ENCODE results near the gene GARS1. TPM values are rescaled to one million over a fixed set of nuclear protein-coding genes. Genes with fewer than 3 reads are reported as not detected.
"Not testable (repeated sequence)": the region's sequence is repeated elsewhere in the genome, so short reads cannot be mapped to it uniquely, and the experiment has no call there.

GARS1 gene
- total RNA-seq, 3 donors from 2014 or later, result 366 to 488 (median 410) TPM

DNA sequence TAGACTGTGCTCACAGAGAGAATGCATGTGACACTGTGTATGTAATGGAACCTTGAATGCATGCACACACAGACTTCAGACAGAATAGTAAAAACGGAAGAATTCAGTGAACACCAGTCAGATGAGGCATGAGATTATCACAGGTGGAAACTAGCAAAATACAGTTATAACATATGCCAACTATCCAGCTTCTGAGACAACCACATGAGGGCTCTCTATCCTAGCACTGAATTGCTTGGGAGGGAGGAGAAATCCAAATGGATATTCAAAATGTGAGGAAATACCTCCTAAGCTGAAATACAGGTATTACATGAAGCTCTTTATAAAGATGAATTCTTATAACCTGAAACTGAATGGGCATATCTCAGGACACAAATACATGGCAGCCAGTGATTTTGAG is 30.6 kb downstream of the GARS1 start:
- peaks cover 4% of the 10 kb centered on the region for H3K4me1 Mint-ChIP-seq (ENCODE audit: low read depth)

DNA sequence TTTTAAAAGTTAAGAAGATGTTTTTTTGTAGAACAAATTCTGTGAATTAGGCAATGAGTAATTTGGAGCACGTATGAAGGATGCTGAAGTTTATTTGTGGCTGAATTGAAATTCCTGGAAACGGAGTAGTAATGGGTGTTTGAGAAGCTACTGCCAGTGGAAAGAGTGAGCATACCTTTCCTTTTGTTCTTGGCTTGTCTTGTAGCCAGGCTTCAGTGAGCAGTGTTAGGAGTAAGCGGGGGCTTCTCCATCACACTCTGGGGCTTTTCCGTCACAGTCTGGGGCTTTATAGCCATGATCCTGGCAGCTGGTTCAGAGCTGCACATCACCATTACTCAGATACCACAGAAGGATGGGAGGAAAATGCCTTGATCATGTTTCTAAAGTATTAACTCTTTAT is 32.3 kb downstream of the GARS1 start:
- no peaks in the 10 kb centered on the region for H3K27me3 Mint-ChIP-seq (ENCODE audit: low read depth)
- H3K4me1 Mint-ChIP-seq (ENCODE audit: low read depth), result peaks cover 4% of the 10 kb centered on the region
- H3K9me3 Mint-ChIP-seq, result no peaks in the 10 kb centered on the region
- no peak overlapping the region for H3K4me3 Mint-ChIP-seq
- H3K36me3 Mint-ChIP-seq (ENCODE audit: insufficient read depth), result peaks cover 55% of the 10 kb centered on the region
- ATAC-seq (peak; percentile 69 to 79), DNase-seq (no peak)

More for the DNA sequence above, 30.6 kb downstream of the GARS1 start:
- DNase-seq (no peak), ATAC-seq (no peak)
- no peaks in the 10 kb centered on the region for H3K27me3 Mint-ChIP-seq (ENCODE audit: low read depth)
- peaks cover 60% of the 10 kb centered on the region for H3K36me3 Mint-ChIP-seq (ENCODE audit: insufficient read depth)
- no peaks in the 10 kb centered on the region for H3K9me3 Mint-ChIP-seq
- H3K4me3 Mint-ChIP-seq, result no peak overlapping the region

GRCh38 chr7:30630986-30631385 is 36.3 kb downstream of the GARS1 start:
- Mint-ChIP-seq H3K4me3 (no peak overlapping the region), H3K4me1 (ENCODE audit: low read depth) (peaks cover 4% of the 10 kb centered on the region), H3K9me3 (no peaks in the 10 kb centered on the region), H3K36me3 (ENCODE audit: insufficient read depth) (peaks cover 64% of the 10 kb centered on the region), H3K27me3 (ENCODE audit: low read depth) (no peaks in the 10 kb centered on the region)
- DNase-seq (no peak), ATAC-seq (no peak)

DNA sequence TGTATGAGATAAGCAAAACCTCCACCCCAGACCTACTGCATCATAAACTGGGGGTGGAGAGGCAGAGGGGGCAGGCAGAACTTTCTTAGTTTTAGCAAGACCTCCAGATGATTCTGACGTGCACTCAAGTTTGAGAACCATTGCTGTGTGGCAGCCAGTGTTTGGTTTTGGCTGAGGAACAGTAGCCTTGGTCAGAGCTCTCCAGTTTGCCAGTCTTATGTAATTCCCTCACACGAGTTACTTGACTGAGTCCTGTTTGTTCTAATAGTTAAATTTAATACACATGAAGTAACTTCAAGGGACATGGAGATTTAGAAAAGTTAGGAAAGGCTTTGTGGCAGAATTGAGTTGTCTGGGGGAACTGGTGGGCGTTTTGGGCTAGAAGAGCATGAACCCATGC is 38.5 kb downstream of the GARS1 start:
- peaks cover 54% of the 10 kb centered on the region for H3K36me3 Mint-ChIP-seq (ENCODE audit: insufficient read depth)
- no peak overlapping the region for H3K4me3 Mint-ChIP-seq
- no peaks in the 10 kb centered on the region for H3K9me3 Mint-ChIP-seq
- H3K27me3 Mint-ChIP-seq (ENCODE audit: low read depth), result no peaks in the 10 kb centered on the region
- DNase-seq, result no peak
- no peaks in the 10 kb centered on the region for H3K4me1 Mint-ChIP-seq (ENCODE audit: low read depth)
- ATAC-seq, result no peak

- no peak overlapping the region for H3K4me3 Mint-ChIP-seq
- DNase-seq, result no peak
- no peaks in the 10 kb centered on the region for H3K27me3 Mint-ChIP-seq (ENCODE audit: low read depth)
- H3K36me3 Mint-ChIP-seq (ENCODE audit: insufficient read depth), result peaks cover 45% of the 10 kb centered on the region
- no peaks in the 10 kb centered on the region for H3K4me1 Mint-ChIP-seq (ENCODE audit: low read depth)
- no peaks in the 10 kb centered on the region for H3K9me3 Mint-ChIP-seq
- ATAC-seq, result no peak
Measured at GRCh38 chr7:30634193-30634626, 39.5 kb downstream of the GARS1 start.

DNA sequence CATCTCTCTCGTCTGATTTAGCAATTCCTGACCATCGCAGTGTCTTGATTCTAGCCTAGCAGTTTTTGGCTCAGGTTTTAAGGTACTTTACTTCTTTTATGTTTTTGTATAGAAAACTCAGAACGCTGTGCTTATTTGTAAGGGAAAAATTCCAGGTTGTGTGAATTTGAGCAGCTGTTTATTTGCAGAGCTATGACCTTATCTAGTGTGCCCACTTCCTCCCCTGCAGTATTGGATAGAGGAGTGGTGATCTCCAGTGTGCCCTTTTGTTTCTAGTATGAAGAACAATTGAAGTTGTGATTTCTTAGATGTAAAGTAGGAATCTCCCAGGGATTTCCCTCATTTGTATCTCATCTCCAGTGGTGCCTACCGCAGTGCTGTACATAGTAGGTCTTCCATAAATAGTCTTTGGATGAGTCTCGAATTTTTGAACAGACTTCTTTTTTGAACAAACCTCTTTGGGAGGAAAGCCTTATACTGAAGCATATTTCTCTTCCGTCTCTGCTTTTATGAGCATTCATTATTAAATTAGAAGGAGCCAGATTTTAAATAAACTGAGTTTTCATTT is 40.0 kb downstream of the GARS1 start:
- peaks cover 43% of the 10 kb centered on the region for H3K36me3 Mint-ChIP-seq (ENCODE audit: insufficient read depth)
- ATAC-seq, result no peak

DNA sequence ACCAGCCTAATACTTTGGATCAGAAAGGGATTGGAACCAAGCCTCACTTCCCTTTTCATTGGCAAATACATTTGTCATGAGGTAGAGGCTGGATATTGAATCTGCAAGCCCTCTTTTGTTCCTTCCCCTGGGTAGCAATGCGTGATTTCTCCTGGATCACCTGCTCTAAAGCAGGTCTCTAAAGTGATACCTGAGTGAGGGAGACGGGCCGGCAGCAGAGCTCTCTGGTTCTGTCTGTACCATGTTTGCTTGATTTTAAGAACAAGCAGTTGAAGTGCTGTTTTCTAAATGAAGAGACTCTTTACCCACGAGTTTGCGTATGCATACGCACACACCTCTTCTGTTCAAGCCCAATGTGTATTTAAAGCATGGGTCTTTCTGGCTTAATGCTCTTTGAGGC is 41.1 kb downstream of the GARS1 start:
- Mint-ChIP-seq H3K4me1 (ENCODE audit: low read depth) (no peaks in the 10 kb centered on the region), H3K36me3 (ENCODE audit: insufficient read depth) (peaks cover 43% of the 10 kb centered on the region), H3K9me3 (no peaks in the 10 kb centered on the region), H3K27me3 (ENCODE audit: low read depth) (no peaks in the 10 kb centered on the region), H3K4me3 (no peak overlapping the region)
- ATAC-seq (no peak), DNase-seq (no peak)

More for the DNA sequence above, 40.0 kb downstream of the GARS1 start:
- Mint-ChIP-seq H3K4me1 (ENCODE audit: low read depth) (no peaks in the 10 kb centered on the region), H3K27me3 (ENCODE audit: low read depth) (no peaks in the 10 kb centered on the region), H3K4me3 (no peak overlapping the region), H3K9me3 (no peaks in the 10 kb centered on the region)
- no peak for DNase-seq

DNA sequence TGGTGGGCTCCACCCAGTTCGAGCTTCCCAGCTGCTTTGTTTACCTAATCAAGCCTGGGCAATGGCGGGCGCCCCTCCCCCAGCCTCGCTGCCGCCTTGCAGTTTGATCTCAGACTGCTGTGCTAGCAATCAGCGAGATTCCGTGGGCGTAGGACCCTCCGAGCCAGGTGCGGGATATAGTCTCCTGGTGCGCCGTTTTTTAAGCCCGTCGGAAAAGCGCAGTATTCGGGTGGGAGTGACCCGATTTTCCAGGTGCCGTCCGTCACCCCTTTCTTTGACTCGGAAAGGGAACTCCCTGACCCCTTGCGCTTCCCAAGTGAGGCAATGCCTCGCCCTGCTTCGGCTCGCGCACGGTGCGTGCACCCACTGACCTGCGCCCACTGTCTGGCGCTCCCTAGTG is 47.6 kb downstream of the GARS1 start:
- ATAC-seq; H3K36me3 Mint-ChIP-seq (ENCODE audit: insufficient read depth); H3K4me1 Mint-ChIP-seq (ENCODE audit: low read depth); H3K27me3 Mint-ChIP-seq (ENCODE audit: low read depth); H3K4me3 Mint-ChIP-seq; H3K9me3 Mint-ChIP-seq; DNase-seq: not testable (repeated sequence)

DNA sequence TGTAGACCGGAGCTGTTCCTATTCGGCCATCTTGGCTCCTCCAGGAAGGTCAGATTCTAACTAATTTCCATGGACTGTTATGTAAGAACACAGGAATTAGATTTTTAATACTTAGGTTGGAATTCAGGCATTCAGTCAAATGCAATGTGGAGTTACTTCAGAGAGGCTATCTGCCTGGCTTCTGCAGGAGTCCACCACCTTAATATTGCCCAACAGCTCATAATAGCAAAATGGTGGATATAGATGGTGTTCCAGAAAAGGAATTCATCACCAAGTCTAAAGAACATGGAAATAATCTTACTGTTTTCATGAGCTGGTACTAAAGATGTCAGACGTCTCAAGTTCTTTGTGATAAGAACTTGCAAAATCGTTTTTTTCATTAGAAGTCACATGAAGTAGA is 48.1 kb downstream of the GARS1 start:
- H3K9me3 Mint-ChIP-seq, result no peaks in the 10 kb centered on the region

DNA sequence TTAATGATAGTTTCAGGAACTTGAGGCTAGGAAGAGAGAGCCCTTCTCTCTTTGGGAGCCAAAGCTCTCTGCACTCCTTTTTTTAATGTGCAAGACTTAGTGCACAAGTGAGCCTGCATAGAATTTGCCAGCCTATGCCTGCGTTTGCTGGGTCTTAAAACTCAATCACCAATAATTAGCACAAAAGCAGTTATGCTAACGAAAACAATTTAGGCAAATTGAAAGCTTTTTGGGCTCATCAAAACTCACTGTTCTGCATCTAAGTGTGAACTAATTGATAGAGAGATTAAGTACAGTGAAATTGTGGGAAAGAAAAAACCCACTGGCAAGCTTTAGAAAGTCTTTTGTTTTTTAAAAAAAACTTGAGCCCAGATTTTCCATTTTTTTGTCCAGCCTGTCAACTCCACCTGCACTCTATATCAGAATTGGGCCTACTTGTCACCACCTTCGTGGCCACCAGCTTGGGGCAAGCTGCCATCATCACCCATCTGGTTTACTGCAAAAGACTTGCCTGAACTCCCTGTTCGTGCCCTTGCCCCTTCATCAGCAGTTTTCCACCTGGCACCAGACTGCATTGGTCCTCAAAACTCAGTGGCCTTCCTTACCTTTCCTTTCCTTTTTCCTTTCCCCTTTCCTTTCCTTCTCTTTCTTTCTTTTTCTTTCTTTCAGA is 49.7 kb downstream of the GARS1 start:
- ATAC-seq, result no peak
- no peaks in the 10 kb centered on the region for H3K9me3 Mint-ChIP-seq
- peaks cover 9% of the 10 kb centered on the region for H3K36me3 Mint-ChIP-seq (ENCODE audit: insufficient read depth)
- H3K4me3 Mint-ChIP-seq, result no peak overlapping the region
- H3K4me1 Mint-ChIP-seq (ENCODE audit: low read depth), result no peaks in the 10 kb centered on the region
- DNase-seq, result no peak
- no peaks in the 10 kb centered on the region for H3K27me3 Mint-ChIP-seq (ENCODE audit: low read depth)

More for the DNA sequence above, 48.1 kb downstream of the GARS1 start:
- Mint-ChIP-seq H3K4me1 (ENCODE audit: low read depth) (no peaks in the 10 kb centered on the region), H3K27me3 (ENCODE audit: low read depth) (no peaks in the 10 kb centered on the region), H3K36me3 (ENCODE audit: insufficient read depth) (peaks cover 9% of the 10 kb centered on the region), H3K4me3 (no peak overlapping the region)
- no peak for ATAC-seq
- DNase-seq, result no peak

DNA sequence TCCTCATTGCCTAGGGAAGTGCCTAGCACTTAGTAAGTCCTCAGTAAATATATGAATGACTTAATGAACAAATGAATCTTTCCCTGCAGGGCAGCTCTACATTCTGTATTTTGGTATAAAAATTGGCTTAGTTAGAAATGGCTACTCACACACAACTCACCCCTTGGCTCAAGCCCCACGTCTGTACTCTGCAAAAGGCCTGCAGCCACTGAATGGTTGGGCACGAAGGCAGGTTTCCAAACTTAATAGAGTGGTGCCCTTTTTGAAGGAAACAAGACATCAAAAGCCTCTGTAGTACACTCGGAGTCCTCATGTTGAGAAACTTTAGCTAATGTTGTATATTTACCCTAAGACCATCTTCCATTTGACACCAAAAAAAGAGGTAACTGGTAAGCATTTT is 51.0 kb downstream of the GARS1 start:
- Mint-ChIP-seq H3K4me3 (no peak overlapping the region), H3K27me3 (ENCODE audit: low read depth) (no peaks in the 10 kb centered on the region), H3K9me3 (no peaks in the 10 kb centered on the region), H3K36me3 (ENCODE audit: insufficient read depth) (peaks cover 9% of the 10 kb centered on the region), H3K4me1 (ENCODE audit: low read depth) (no peaks in the 10 kb centered on the region)
- DNase-seq (no peak), ATAC-seq (no peak)

- DNase-seq (no peak), ATAC-seq (no peak)
- peaks cover 9% of the 10 kb centered on the region for H3K36me3 Mint-ChIP-seq (ENCODE audit: insufficient read depth)
Measured at GRCh38 chr7:30646154-30646553, 51.5 kb downstream of the GARS1 start.

GRCh38 chr7:30647589-30648364 is 53.1 kb downstream of the GARS1 start:
- no peaks in the 10 kb centered on the region for H3K4me1 Mint-ChIP-seq (ENCODE audit: low read depth)
- no peaks in the 10 kb centered on the region for H3K27me3 Mint-ChIP-seq (ENCODE audit: low read depth)
- no peak overlapping the region for H3K4me3 Mint-ChIP-seq
- H3K9me3 Mint-ChIP-seq, result no peaks in the 10 kb centered on the region
- DNase-seq (no peak), ATAC-seq (no peak)
- peaks cover 9% of the 10 kb centered on the region for H3K36me3 Mint-ChIP-seq (ENCODE audit: insufficient read depth)

More at GRCh38 chr7:30646154-30646553, 51.5 kb downstream of the GARS1 start:
- H3K4me3 Mint-ChIP-seq, result no peak overlapping the region
- no peaks in the 10 kb centered on the region for H3K9me3 Mint-ChIP-seq
- no peaks in the 10 kb centered on the region for H3K27me3 Mint-ChIP-seq (ENCODE audit: low read depth)
- H3K4me1 Mint-ChIP-seq (ENCODE audit: low read depth), result no peaks in the 10 kb centered on the region

DNA sequence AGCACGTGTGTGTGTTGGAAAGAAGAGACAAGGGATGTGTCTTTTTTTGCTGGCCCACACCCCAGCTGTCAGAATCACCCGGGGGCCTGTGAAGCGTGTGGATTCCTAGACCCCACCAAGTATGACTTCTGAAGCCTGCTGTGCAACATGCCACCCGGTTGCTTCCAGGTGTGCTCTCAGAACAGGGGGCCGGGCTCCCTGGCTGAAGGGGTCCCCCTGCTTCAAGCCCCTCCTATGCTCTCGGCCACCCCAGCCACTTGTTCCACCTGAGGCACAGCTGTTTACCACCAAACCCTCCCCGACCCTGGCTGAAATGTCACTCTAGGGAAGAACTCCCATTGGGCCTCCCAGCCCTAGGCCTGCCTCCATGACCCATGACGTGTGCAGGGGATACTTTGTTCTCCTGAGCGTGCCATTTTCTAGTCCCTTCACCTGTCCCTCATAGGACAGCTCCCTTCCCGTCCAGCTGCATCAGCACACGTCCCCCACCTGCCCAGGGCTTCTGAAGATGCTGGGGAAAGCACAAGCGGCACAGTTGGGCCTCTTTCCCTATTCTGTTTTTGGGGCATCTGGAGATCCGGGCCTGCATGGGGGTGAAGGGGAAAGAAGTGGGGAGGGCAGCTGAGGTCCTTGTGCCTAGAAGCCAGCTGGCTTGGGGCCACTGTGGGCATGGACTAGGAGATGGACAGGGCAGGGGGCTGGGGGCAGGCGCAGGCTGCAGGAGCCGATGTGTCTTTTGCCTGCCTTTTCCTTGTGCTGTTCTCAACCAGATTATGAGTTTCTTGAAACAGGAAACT is 54.3 kb downstream of the GARS1 start:
- no peak for ATAC-seq

More for the DNA sequence above, 54.3 kb downstream of the GARS1 start:
- Mint-ChIP-seq H3K27me3 (ENCODE audit: low read depth) (no peaks in the 10 kb centered on the region), H3K9me3 (no peaks in the 10 kb centered on the region), H3K36me3 (ENCODE audit: insufficient read depth) (peaks cover 8% of the 10 kb centered on the region), H3K4me3 (no peak overlapping the region), H3K4me1 (ENCODE audit: low read depth) (no peaks in the 10 kb centered on the region)
- DNase-seq, result no peak
